ENCODE data around the gene CROCC. TPM values are rescaled to one million over a fixed set of nuclear protein-coding genes. Genes with fewer than 3 reads are reported as not detected.
A peak's percentile ranks its signal among the peaks of the same experiment; 100 is the strongest.
"Not testable (repeated sequence)": the region's sequence is repeated elsewhere in the genome, so short reads cannot be mapped to it uniquely, and the experiment has no call there.

CROCC gene
- total RNA-seq, 1 donor from 2014 or later, result 21.8 TPM

DNA sequence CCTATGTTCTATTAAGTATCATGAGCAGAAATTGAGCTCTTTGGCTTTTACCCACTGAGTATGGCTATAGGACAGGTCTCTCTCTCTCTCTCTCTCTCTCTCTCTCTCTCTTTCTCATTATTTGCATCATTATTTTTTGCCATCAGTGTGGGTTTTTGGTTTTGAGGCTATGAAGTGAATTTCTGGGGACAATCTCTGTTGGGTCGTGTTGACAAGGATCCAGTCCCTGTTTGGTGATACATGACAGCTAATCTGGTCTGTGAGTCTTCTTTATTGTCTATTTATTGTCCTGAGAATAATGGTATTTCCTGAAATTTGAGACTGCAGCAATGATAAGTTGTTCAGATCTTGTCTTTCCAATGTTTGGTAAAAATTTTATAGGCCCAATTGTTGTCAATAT lies 24.1 kb upstream of the CROCC start:
- DNase-seq, result not testable (repeated sequence)

DNA sequence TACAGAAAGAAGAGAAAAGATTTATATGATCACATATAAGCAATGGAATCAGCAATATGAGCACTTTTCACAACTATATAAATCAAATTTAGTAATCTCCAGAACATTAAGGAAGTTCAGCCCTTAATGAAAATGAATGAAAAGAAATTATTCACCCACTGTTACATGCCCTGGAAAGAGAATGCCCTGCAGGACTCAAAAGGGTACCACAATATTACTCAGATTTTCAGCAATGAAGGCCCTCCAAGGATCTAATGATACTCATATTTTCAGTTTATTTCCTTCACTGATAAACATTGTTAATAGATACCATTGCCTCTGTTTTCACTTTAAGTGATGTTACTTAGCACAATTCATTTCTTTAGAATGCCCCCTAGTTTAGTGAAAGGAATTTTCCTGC lies 23.4 kb upstream of the CROCC start:
- not testable (repeated sequence) for DNase-seq

DNA sequence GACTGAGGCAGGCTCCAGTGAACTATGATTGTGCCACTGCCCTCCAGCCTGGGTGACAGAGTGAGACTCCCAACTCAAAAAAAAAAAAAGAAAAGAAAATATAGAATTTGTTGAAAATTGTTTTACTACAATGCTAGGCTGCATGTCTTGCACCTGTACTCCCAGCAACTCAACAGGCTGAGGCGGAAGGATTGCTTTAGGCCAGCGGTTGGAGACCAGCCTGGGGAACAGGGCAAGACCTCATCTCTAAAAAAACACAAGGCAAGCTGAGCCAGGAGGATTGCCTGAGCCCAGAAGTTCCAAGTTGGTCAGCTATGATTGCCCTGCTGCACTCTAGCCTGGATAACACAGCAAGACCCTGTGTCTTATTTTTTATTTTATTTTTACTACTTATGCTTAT lies 22.7 kb upstream of the CROCC start:
- not testable (repeated sequence) for DNase-seq

- no peak for DNase-seq
Measured at GRCh38 chr1:16900751-16901150, 21.0 kb upstream of the CROCC start.

GRCh38 chr1:16901371-16901770 lies 20.4 kb upstream of the CROCC start:
- DNase-seq, result not testable (repeated sequence)

GRCh38 chr1:16903054-16903453 lies 18.7 kb upstream of the CROCC start:
- DNase-seq, result no peak

- no peak for DNase-seq
Measured at GRCh38 chr1:16903458-16903796, 18.3 kb upstream of the CROCC start.

DNA sequence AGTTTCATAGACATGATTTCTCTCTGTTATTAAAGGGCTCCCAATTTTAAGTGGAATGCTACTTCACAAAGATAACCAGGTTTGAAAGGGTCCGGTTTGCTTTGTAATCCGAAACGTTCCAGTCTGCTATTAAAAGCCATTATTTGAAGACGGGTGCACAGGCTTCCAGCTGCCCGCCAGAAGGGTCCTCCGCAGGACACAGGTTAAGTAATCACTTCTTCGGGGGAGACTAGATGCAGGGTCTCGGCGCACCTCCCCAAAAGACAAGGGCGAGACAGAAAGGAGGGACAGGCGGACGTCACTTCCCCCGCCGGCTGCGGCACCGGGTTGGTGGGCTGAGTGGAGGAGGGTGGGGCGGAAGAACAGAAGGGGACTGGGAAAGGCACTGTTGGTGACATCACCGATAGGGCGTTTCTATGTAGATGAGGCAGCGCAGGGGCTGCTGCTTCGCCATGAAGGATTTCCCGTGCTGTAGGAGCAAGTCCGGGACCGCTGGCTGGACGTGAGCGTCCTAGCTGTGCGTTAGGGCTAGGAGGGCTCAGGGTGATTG lies 17.1 kb upstream of the CROCC start:
- DNase-seq, result peak; percentile 100

- peak; percentile 99 for DNase-seq
Measured at GRCh38 chr1:16905110-16905867, 16.4 kb upstream of the CROCC start.

- no peak for DNase-seq
Measured at GRCh38 chr1:16905868-16906702, 15.6 kb upstream of the CROCC start.

- no peak for DNase-seq
Measured at GRCh38 chr1:16906873-16907272, 14.9 kb upstream of the CROCC start.

DNA sequence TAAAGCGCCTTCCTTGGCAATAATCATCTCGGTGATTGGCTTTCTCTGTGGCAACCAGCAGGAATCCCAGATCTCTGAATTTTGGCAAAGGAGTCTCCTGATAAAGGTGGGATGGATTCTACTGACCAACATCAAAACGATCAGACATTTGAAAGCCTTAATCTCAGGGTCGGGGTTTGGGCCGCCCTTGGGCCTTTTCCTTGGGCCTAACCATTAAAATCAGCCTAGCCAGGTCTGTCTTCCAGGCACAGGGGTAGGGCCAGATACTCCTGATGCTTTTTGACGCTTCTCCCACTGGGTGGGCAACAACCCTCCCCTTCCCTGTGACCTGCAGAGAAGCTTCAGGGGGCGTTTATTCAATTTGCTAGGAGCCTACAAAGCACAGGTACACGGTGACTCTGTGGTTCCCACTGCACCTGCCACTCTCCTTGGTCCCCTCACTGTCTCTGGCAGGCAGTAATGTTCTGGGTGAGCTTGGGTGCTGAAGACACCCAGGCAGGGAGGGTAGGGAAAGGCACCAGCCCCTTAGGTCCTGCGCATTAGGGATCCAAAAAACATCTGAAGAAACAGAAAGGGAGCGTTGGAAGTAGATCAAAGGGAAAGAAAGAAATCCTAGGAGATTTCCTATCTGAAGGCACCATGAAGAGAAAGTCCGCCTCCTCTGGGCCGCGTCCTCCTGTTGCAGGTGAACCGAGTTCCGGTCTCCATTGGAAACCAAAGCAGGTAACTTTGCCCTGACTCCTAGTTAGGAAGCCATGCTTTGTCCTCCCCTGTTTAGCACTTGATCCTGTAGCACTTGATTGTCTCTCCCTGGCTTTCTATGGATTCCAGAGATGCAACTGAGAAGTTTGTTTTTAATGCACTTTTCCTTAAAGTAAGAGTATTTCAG lies 13.6 kb upstream of the CROCC start:
- DNase-seq, result no peak

DNA sequence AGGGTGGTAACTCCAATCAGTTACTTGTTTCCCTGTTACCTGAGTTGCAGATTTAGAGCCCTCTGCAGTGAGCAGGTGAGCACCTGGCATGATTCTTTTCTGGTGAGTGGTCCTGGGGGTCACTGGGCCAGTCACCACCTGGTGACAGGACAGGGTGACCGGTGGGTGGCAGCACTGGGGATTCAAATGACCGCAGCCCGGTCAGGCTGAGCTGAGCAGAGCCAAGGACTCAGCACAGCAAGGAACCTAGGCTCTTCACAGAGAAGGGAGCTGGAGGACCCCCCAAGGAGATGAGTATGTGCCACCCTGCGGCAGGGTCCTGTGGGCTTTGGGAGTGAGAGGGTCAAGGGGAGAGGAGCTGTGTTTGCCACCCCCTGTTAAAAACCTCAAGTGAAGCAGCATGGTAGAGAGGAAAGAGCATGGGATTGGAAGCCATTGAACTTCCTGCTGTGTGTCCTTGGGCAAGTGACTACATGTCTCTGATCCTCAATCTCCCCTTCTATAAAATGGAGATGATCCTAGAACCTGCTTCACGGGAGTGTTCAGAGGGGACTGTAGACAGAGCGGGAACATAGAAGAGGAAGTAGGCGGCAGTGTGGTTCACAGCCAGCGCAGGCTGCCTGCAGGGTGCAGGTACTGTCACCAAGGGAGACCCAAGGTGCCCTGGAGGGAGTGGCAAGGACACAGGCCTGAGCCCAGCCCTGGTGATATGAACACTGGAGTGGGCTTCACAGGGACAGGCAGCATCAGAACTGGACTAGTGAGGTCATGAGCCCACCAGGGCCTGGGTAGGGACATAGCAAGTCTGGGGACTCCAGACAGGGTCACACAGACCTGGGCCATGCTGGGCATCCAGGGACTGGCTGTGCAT lies 9.6 kb upstream of the CROCC start:
- not testable (repeated sequence) for DNase-seq

GRCh38 chr1:16912742-16913141 lies 9.0 kb upstream of the CROCC start:
- not testable (repeated sequence) for DNase-seq

- DNase-seq, result no peak
Measured at GRCh38 chr1:16913181-16913832, 8.4 kb upstream of the CROCC start.

DNA sequence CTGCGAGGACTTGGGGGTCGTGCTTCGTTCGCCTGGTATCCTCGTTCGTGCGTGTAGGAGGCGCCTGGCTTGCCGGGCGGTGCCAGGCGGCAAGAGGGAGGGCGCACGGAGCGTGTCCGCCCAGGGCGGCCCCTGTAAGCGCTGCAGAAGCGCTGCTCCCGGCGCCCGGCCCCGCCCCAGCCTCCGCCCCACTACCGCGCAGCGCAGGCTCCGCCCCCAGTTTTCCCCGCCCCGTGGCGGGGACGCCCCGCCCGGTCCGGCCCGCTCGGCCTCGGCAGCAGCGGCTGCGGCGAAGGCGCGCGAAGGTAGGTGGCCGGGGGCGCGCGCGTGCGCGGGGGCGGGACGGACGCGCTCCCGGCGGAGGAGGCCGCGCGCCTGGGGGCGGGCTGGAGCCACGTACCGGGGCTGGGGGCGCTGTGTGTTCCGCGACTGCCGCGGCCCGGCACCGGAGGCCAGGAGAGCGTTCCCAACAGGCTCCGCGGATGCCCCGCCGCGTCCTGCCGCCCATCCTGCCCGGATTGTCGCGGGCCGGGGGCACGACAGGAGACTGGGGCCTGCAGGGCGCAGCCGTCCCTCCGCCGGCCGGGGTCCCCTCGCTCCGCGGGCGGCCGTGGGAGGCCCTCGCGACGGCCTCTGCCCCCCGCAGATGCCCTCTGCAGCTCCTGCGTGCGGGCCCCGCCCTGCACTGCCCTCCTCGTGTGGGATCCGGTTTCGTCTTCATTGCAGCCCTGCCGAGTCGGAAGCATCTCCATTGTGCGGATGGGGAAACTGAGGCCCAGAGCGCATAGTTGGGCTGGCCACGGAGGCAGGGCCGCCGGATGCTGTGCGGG lies 7.7 kb upstream of the CROCC start:
- DNase-seq, result peak; percentile 99

DNA sequence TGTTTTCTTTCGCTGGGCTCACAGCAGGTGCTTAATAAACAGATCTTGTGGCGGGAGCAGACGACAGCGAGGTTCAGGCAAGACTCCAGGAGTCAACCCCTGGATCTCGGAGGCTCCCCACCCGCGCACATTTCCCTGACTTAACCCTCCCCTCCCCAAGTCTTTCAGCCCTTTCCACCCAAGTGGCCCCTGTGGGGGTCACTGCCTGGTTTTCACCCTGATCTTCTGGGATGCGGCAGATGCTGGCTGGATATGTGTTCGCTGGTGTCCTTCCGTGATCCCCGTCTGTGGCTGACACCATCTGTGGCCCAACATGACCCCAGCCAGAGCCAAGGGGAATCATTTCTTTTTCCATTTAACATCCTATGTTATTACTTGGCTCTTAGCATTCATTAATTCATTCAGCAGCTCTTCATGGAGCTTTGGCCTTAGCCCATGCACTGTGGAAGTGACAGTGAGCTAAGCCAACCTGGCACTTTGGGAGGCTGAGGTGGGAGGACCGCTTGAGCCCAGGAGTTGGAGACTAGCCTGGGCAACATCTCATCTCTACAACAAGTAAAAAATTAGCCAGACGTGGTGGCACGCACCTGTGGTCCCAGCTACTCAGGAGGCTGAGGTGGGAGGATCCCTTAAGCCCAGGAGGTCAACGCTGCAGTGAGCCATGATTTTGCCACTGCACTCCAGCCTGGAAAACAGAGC lies 6.7 kb upstream of the CROCC start:
- DNase-seq, result not testable (repeated sequence)

- DNase-seq, result no peak
Measured at GRCh38 chr1:16915627-16915973, 6.1 kb upstream of the CROCC start.

Measured in skin of body (tissue), 2 donors.